GM18867 (cell line): ENCODE measurements around the gene NMNAT2.

Source experiments
- ATAC-seq: cut with Tn5 transposase; IDR thresholded peaks from one replicate; pipeline ENCODE4 v1.9.1; 2021; ENCODE audit warnings: mild to moderate bottlenecking, moderate library complexity; ENCODE audit not compliant: unreplicated experiment

Gene NMNAT2

GRCh38 chr1:183218971-183219615, 199.1 kb downstream of the NMNAT2 start:
- no peak for ATAC-seq

GRCh38 chr1:183218027-183218618, 200.1 kb downstream of the NMNAT2 start:
- no peak for ATAC-seq

GRCh38 chr1:183215936-183216335, 202.2 kb downstream of the NMNAT2 start:
- no peak for ATAC-seq

- ATAC-seq, result no peak
Measured at GRCh38 chr1:183215076-183215720, 203.0 kb downstream of the NMNAT2 start.

- ATAC-seq, result no peak
Measured at GRCh38 chr1:183214021-183214970, 203.9 kb downstream of the NMNAT2 start.

GRCh38 chr1:183212870-183213269, 205.3 kb downstream of the NMNAT2 start:
- ATAC-seq, result no peak

GRCh38 chr1:183210681-183211080, 207.5 kb downstream of the NMNAT2 start:
- ATAC-seq, result no peak

- ATAC-seq, result no peak
Measured at GRCh38 chr1:183209533-183210158, 208.5 kb downstream of the NMNAT2 start.

- no peak for ATAC-seq
Measured at GRCh38 chr1:183206538-183207122, 211.6 kb downstream of the NMNAT2 start.

GRCh38 chr1:183205196-183205781, 212.9 kb downstream of the NMNAT2 start:
- no peak for ATAC-seq

- ATAC-seq, result no peak
Measured at GRCh38 chr1:183203094-183203493, 215.1 kb downstream of the NMNAT2 start.

GRCh38 chr1:183200451-183200850, 217.7 kb downstream of the NMNAT2 start:
- no peak for ATAC-seq

GRCh38 chr1:183199304-183199703, 218.9 kb downstream of the NMNAT2 start:
- ATAC-seq, result no peak

GRCh38 chr1:183198463-183198862, 219.7 kb downstream of the NMNAT2 start:
- no peak for ATAC-seq
